ENCODE data around the gene VPREB3.

Gene VPREB3

DNA sequence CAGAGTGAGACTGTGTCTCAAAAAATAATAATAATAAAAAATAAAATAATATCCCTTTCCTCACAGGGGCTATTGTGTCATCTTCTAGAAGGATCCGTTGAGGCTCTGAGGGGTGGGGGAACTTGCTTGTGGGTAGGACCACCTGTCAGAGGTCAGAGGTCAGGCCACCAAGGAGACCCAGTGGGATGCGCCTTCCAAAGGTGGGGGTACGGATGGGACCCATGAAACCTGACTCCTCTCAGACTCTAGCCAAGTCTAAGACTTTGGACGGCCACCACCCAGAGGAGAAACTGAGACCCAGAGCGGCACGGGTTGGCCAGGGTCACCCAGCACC is 18.1 kb upstream of the VPREB3 start:
- no peak for DNase-seq (ENCODE audit: low read depth)

DNA sequence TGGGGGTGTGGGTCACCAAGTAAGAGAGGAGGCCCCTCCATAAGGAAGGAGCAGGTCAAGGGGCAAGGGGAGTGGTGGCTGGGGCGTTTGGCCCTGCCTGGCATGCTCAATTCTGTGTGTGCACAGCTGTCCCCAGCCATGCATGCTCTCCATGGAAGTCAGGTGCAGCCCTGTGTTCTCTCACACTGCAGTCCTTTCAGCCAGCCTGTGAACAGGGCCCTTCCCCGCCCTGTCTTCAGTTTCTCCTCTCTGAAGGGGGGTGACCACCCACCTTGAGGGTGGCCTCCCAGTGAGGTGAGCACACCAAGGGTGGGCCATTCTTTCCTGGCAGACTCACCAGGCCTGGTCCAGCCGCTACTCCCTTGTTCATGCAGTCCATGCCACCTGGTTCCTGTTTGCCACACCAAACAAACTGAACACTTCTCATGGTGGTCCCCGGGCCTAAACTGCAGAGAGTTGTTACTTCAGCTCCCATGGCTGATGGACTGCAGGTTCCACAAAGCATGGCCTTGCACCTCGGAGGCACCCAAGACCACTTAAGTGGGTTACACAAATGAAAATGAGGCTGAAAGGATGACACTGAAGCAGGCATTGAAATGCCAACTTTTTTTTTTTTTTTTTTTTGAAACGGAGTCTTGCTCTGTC is 15.2 kb upstream of the VPREB3 start:
- no peak for DNase-seq (ENCODE audit: low read depth)
- no peak overlapping the region for H3K4me3 ChIP-seq (ENCODE audit: low read length)
- TF ChIP-seq, protein P1, sequence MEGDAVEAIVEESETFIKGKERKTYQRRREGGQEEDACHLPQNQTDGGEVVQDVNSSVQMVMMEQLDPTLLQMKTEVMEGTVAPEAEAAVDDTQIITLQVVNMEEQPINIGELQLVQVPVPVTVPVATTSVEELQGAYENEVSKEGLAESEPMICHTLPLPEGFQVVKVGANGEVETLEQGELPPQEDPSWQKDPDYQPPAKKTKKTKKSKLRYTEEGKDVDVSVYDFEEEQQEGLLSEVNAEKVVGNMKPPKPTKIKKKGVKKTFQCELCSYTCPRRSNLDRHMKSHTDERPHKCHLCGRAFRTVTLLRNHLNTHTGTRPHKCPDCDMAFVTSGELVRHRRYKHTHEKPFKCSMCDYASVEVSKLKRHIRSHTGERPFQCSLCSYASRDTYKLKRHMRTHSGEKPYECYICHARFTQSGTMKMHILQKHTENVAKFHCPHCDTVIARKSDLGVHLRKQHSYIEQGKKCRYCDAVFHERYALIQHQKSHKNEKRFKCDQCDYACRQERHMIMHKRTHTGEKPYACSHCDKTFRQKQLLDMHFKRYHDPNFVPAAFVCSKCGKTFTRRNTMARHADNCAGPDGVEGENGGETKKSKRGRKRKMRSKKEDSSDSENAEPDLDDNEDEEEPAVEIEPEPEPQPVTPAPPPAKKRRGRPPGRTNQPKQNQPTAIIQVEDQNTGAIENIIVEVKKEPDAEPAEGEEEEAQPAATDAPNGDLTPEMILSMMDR (conservative IDR thresholded peaks at IDR 0.05; ENCODE audit: low read depth, low read length): no peak

More for the DNA sequence above, 18.1 kb upstream of the VPREB3 start:
- peak overlapping the region; percentile 39 for H3K4me3 ChIP-seq (ENCODE audit: low read length)
- TF ChIP-seq, protein P1 (conservative IDR thresholded peaks at IDR 0.05; ENCODE audit: low read depth, low read length): no peak

DNA sequence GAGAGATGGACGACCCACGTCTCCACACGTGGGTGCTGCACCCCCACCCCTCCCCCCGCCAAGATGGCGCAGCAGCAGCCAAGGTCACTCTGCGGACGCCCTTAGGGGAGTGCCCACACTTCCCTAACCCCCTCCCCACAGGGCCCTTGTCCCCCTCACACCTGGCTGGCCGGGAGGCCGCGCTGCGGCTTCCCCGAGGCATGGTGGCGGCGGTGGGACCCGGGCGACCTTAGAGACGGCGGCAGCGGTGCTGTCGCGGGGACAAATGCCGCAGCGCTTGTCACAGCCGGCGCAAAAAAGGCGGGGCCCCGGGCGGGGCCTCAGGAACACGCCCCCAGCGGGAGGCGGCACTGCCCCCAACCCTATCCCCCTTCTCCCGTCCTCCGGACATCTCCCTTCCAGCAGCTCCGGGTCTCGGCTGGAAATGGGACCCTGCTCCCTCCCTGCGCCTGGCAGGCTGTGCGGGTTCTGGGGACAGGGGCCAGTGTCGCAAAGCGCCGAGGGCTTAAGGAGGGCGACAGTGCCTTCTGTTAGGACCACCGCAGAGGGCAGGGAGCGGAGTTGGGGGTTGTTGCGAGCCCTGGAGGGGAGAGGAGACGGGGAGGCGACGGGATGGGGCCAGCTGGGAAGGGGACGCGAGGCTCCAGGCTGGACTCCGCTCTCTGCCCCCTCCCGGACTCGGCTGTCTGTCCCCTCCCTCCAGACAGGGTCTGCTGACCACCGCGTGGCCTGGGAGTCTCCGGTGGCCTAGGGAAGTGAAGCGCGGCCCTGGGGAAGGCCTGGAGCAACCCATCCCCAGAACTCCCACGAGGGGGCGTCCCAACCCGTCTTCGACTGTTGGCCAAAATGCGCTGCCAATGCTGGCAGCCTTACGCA is 13.7 kb upstream of the VPREB3 start, which contains the start of gene CHCHD10:
Gene CHCHD10, minus strand, starts transcription at position 300 of the 876 bp plus-strand sequence. Its CDS starts 98 bp downstream, at position 202.
- TF ChIP-seq, protein P1 (conservative IDR thresholded peaks at IDR 0.05; ENCODE audit: low read depth, low read length): peak; percentile 80
- H3K4me3 ChIP-seq (ENCODE audit: low read length): peak within 1 kb of the TSS; percentile 64
- DNase-seq (ENCODE audit: low read depth): no peak

DNA sequence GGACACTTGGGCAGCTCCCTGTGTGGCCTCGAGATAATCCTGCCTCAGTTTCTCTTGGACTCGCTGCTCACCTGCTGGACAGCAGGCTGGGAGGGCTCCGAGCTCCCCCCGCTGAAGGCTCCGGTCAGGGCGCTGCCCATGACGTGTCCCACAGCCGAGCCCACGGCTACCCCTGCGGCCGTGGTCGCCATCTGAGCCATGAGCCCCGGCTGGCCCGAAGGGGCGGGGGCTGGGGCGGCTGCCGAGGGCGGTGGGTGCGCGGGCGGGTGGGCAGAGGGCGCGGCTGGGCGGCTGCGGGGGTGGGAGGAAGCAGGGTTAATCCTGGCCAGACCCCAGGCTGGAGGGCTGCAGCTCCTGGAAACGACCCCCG is 13.1 kb upstream of the VPREB3 start:
- H3K4me3 ChIP-seq (ENCODE audit: low read length): peak overlapping the region; percentile 64
- TF ChIP-seq, protein P1 (conservative IDR thresholded peaks at IDR 0.05; ENCODE audit: low read depth, low read length): no peak

DNA sequence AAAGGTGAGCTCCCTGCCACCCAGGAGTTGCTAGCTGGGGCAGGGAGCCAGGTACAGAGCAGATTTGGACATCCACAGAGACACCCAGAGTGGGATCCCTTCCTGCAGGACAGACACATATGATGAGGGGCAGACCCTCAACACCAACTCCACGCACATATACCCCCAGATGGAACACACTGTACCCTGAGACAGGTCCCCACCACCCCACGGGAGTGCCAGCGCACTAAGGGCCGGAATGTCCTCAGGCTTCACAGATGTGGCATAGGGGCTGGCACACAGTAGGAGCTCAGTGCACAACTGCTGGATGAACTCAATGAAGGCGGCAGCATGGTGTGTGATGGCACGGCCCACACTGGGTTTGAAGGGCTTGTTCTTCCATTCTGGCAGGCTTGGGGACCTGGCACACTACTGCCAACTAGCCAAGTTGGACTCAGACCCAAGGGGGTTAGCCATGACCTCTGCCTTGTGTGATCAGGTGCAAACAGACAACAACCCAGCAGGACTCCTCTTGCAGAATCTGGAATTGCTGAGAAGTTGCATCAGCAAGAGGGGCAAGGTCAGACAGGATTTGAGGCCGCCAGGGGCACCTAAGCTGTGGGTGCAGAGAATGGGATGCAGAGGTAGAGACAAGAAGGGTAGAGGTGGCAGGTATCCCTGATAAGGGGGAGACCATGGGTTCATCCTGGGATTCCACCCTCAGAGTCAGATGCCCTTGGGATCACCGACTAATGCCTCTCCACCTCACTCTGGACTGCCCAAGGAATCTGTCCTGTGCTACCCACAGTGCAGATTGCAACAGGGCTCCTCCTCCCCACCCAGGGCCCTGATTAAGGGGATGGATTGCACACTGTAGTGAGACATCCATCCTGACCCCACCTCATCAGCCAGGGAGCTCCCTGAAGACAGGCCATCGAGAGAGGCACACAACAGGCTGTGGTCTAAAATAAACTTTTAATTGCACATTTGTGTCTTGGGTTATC is 11.0 kb upstream of the VPREB3 start:
- TF ChIP-seq, protein P1 (conservative IDR thresholded peaks at IDR 0.05; ENCODE audit: low read depth, low read length): no peak
- DNase-seq (ENCODE audit: low read depth): no peak
- H3K4me3 ChIP-seq (ENCODE audit: low read length): no peak overlapping the region

More for the DNA sequence above, 13.1 kb upstream of the VPREB3 start:
- no peak for DNase-seq (ENCODE audit: low read depth)

DNA sequence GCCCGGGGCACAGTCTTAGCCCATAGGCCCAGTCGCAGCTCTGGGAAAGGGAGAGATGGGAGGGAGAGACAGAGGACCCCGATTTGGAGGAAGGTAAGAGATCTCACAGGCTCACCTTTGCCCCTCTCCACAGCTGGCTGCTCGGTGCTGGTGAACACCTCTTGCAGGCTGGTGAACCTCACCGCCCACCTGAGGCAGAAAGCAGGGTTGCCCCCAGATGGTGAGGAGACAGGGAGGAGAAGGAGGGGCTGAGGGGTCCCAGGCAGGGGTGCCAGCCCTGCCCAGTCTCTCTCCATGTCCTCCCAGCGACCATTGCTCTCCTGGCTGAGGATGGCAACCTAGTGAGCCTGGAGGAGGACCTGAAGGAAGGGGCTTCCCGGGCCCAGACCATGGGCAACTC is 9.7 kb upstream of the VPREB3 start:
- TF ChIP-seq, protein P1 (conservative IDR thresholded peaks at IDR 0.05; ENCODE audit: low read depth, low read length): no peak
- no peak for DNase-seq (ENCODE audit: low read depth)
- H3K4me3 ChIP-seq (ENCODE audit: low read length): no peak overlapping the region

All from retinal pigment epithelial cell (primary cell).